A673 (cell line): ENCODE measurements around the gene NRP2. TPM values are rescaled to one million over a fixed set of nuclear protein-coding genes. Genes with fewer than 3 reads are reported as not detected.
A peak's percentile ranks its signal among the peaks of the same experiment; 100 is the strongest.

Source experiments
- Bru-seq: library from RNA; stranded (reverse); fragments of 400-500 nt; gene quantifications from one replicate; lab custom pipeline; 2021; lab: Mats Ljungman, UMichigan
- BruChase-seq, 2 experiments: library from RNA; stranded (reverse); fragments of 400-500 nt; gene quantifications; one replicate each; lab custom pipeline; 2021; lab: Mats Ljungman, UMichigan
- BruUV-seq: library from RNA; stranded (reverse); fragments of 400-500 nt; replicated peaks from 2 replicates; lab custom pipeline; 2021; lab: Mats Ljungman, UMichigan
- CTCF ChIA-PET: fragments of 300-600 bp; sonication (Branson Sonifier 250); formaldehyde crosslinking; loops from one replicate; lab custom pipeline; 2022; ENCODE audit warnings: antibody characterized with exemption; lab: Charles Lee
- POLR2A ChIA-PET: fragments of 300-600 bp; sonication (Branson Sonifier 250); formaldehyde crosslinking; loops from one replicate; lab custom pipeline; 2022; ENCODE audit warnings: antibody characterized with exemption; ENCODE audit not compliant: low non-redundant PET; lab: Charles Lee
- DNase-seq: peaks from one replicate; pipeline ENCODE4 v3.0.0-alpha.2; 2015; ENCODE audit warnings: low spot score
- H3K27ac ChIP-seq: fragments of 200-600 bp; sonication (generic); 2 replicates; pipeline ENCODE4 v1.5.1; 2016; ENCODE audit warnings: mixed run types, low read depth, mild to moderate bottlenecking, mixed read lengths, antibody characterized with exemption, low read length; ENCODE audit not compliant: poor library complexity, severe bottlenecking
- H3K27me3 ChIP-seq: fragments of 200-600 bp; sonication (generic); replicated peaks from 2 replicates; pipeline ENCODE4 v1.6.1; 2017; ENCODE audit warnings: mixed run types, low read depth, mild to moderate bottlenecking, mixed read lengths, antibody characterized with exemption, low read length; ENCODE audit not compliant: insufficient read depth, poor library complexity
- H3K36me3 ChIP-seq: fragments of 200-600 bp; sonication (generic); 2 replicates; pipeline ENCODE4 v1.6.1; 2016; ENCODE audit warnings: mixed run types, mild to moderate bottlenecking, mixed read lengths, antibody characterized with exemption, low read length; ENCODE audit not compliant: insufficient read depth, poor library complexity, severe bottlenecking
- H3K4me1 ChIP-seq: fragments of 200-600 bp; sonication (generic); 2 replicates; pipeline ENCODE4 v1.6.1; 2017; ENCODE audit warnings: mixed run types, mild to moderate bottlenecking, mixed read lengths, antibody characterized with exemption, low read length; ENCODE audit not compliant: insufficient read depth, poor library complexity, severe bottlenecking
- H3K4me3 ChIP-seq: fragments of 200-600 bp; sonication (generic); 2 replicates; pipeline ENCODE4 v1.5.1; 2016; ENCODE audit warnings: low read depth, mixed run types, mild to moderate bottlenecking, mixed read lengths, low read length; ENCODE audit not compliant: poor library complexity, severe bottlenecking
- H3K9me3 ChIP-seq: fragments of 200-600 bp; sonication (generic); 2 replicates; pipeline ENCODE4 v1.6.1; 2016; ENCODE audit warnings: mixed run types, low read depth, mild to moderate bottlenecking, mixed read lengths, antibody characterized with exemption, low read length; ENCODE audit not compliant: poor library complexity, severe bottlenecking
- EZH2 ChIP-seq: fragments of 200-600 bp; sonication (generic); IDR thresholded peaks from 2 replicates; pipeline ENCODE4 v1.6.1; 2017; ENCODE audit warnings: borderline replicate concordance, low read depth, mild to moderate bottlenecking, mixed read lengths, antibody characterized with exemption, low read length; ENCODE audit not compliant: poor library complexity, severe bottlenecking
- intact Hi-C: fragments of 100-400 bp; cut with micrococcal nuclease; formaldehyde crosslinking; loops from one replicate; pipeline ENCODE4 v1.10.0; 2022; ENCODE audit not compliant: unreplicated experiment
- long read RNA-seq: library from polyadenylated mRNA; stranded (forward); transcript quantifications from one replicate; pipeline ENCODE4 v2.0.0, GENCODE V29; 2022
- total RNA-seq: library from RNA; stranded (reverse); gene quantifications from 2 replicates; pipeline ENCODE4 v1.2.3, GENCODE V29; 2021
- TF ChIP-seq, protein P1 (sequence below): fragments of 300-800, 200-600 bp; sonication (generic); conservative IDR thresholded peaks from 2 replicates; pipeline ENCODE4 v1.5.1; 2017; ENCODE audit warnings: low read depth, mild to moderate bottlenecking, antibody characterized with exemption, low read length, moderate library complexity, mixed read lengths

The NRP2 gene
- total RNA-seq, result 4.0 and 7.7 TPM in 2 replicates
- Bru-seq, nascent RNA, result percentile 36 among the genes with signal in this experiment
- percentile 29 among the genes with signal in this experiment for BruChase-seq, experiment 1, labeled RNA remaining after a 2-hour chase
- BruChase-seq, experiment 2, labeled RNA remaining after a 6-hour chase, result percentile 33 among the genes with signal in this experiment
- long read RNA-seq, partial matches to known transcripts, result 2 of 4 reads
- long read RNA-seq, other reads (novel, unspliced or antisense), result 0 of 4 reads

GRCh38 chr2:205682239-205682970 lies at the start of gene NRP2:
TSS of gene NRP2 (plus strand) at chr2:205682501. CDS start at chr2:205683291, 790 bp downstream.
- intact Hi-C loops, result loop anchor here (5.0 to 10.0 kb wide), 5 partner anchors 205 to 1658 kb away; no protein-coding TSS in a partner anchor
- Histone ChIP-seq H3K36me3 (no peaks in the 10 kb centered on the region), H3K4me1 (peaks cover 13% of the 10 kb centered on the region), H3K27me3 (peaks cover 49% of the 10 kb centered on the region), H3K27ac (no peak within 1 kb of the TSS), H3K4me3 (peak within 1 kb of the TSS; percentile 50), H3K9me3 (no peaks in the 10 kb centered on the region)
- POLR2A ChIA-PET, result no interaction called here
- no TSS peak for BruUV-seq
- peak; percentile 86 for DNase-seq
- CTCF ChIA-PET, result interaction anchor here (0.5 to 0.7 kb wide), 2 partner anchors 244 to 316 kb away, joined by 3 to 4 read pairs; no protein-coding TSS in a partner anchor
- peak; percentile 16 for TF ChIP-seq EZH2
- TF ChIP-seq, protein P1, sequence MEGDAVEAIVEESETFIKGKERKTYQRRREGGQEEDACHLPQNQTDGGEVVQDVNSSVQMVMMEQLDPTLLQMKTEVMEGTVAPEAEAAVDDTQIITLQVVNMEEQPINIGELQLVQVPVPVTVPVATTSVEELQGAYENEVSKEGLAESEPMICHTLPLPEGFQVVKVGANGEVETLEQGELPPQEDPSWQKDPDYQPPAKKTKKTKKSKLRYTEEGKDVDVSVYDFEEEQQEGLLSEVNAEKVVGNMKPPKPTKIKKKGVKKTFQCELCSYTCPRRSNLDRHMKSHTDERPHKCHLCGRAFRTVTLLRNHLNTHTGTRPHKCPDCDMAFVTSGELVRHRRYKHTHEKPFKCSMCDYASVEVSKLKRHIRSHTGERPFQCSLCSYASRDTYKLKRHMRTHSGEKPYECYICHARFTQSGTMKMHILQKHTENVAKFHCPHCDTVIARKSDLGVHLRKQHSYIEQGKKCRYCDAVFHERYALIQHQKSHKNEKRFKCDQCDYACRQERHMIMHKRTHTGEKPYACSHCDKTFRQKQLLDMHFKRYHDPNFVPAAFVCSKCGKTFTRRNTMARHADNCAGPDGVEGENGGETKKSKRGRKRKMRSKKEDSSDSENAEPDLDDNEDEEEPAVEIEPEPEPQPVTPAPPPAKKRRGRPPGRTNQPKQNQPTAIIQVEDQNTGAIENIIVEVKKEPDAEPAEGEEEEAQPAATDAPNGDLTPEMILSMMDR, result no peak

DNA sequence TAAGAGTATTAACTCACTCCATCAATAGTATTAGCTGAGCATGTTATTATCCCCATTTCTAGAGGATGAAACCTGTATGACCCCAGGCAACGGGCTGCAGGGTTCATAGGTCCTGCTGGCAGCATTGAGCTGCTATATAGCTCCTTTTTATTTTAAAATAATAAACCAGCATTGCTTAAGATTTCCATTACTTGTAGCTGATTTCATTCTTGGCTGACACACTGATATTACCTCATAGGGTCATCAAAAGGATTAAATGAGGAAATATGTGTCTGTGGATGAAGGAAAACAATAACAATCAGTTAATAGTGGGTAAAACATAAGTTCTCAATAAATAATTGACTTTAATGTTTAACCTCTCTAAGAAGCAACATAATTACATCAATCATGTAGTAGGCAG lies 48.3 kb upstream of the NRP2 start:
- intact Hi-C loops, result no loop called here
- no peak for TF ChIP-seq EZH2
- TF ChIP-seq, protein P1, result no peak
- CTCF ChIA-PET, result no interaction called here

DNA sequence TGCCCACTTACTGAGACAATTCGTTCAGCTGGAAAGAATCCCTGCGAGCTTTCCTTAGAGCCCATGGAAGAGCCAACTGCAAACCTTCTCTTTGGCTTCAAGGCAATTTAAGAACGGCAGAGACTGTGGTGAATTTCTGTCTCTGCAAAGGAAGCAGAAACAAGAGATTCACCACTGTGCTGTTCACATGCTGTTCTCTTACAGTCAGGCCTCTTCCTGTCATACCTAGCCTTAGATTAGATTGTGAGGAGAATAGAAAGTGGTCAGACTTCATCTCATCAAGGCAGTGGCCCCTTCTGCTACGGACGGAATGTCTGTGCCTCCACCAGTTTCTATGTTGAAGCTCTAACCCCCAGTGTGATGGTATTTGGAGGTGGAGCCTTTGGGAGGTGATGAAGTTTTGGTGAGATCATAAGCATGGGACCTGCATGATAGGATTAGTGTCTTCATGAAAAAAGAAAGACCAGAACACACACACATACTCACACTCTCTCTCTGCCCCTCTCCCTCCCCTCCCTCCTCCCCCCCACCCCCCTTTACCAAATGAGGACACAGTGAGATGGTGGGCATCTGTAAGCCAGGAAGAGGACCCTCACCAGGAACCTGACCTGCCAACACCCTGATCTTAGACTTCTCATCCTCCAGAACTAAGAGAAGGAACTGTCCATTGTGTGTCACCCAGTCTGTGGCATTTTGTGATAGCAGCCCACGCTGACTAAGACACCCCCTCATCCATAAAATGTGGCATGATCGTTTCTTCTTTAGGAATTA lies 45.6 kb upstream of the NRP2 start:
- ChIA-PET CTCF (no interaction called here), POLR2A (no interaction called here)
- Histone ChIP-seq H3K4me3 (no peak overlapping the region), H3K27me3 (no peaks in the 10 kb centered on the region), H3K9me3 (no peaks in the 10 kb centered on the region), H3K4me1 (no peaks in the 10 kb centered on the region), H3K36me3 (no peaks in the 10 kb centered on the region), H3K27ac (no peak overlapping the region)
- intact Hi-C loops, result no loop called here
- BruUV-seq, result no TSS peak
- DNase-seq, result no peak
- TF ChIP-seq, protein P1, result no peak
- no peak for TF ChIP-seq EZH2

More for the DNA sequence above, 48.3 kb upstream of the NRP2 start:
- H3K27me3 ChIP-seq, result no peaks in the 10 kb centered on the region
- no peak for DNase-seq
- BruUV-seq, result no TSS peak
- no peak overlapping the region for H3K4me3 ChIP-seq
- H3K4me1 ChIP-seq, result no peaks in the 10 kb centered on the region
- H3K36me3 ChIP-seq, result no peaks in the 10 kb centered on the region
- H3K27ac ChIP-seq, result no peak overlapping the region
- POLR2A ChIA-PET, result no interaction called here
- no peaks in the 10 kb centered on the region for H3K9me3 ChIP-seq
